IMR-90 (cell line): ENCODE data around the gene FAM120A. TPM values are rescaled to one million over a fixed set of nuclear protein-coding genes. Genes with fewer than 3 reads are reported as not detected.

Experiments used
- ATAC-seq: fragments of 200-7000 bp; cut with Tn5 transposase; 2 replicates; pipeline ENCODE4 v1.9.1; 2020; ENCODE audit warnings: low read depth, mild to moderate bottlenecking, moderate library complexity
- BruUV-seq: library from RNA; stranded (reverse); fragments of 400-500 nt; replicated peaks from 2 replicates; lab custom pipeline; 2021; lab: Mats Ljungman, UMichigan
- CTCF ChIA-PET: fragments of 300-600 bp; formaldehyde crosslinking; extraction: SDS; loops from one replicate; lab custom pipeline; 2021; ENCODE audit warnings: antibody characterized with exemption; lab: Yijun Ruan, JAX
- POLR2A ChIA-PET: fragments of 300-600 bp; sonication (Branson Sonifier 250); formaldehyde crosslinking; loops from one replicate; lab custom pipeline; 2022; ENCODE audit warnings: antibody characterized with exemption; ENCODE audit not compliant: unreplicated experiment; lab: Charles Lee
- DNase-seq: peaks from one replicate; pipeline ENCODE4 v3.0.0; 2013
- H2AFZ ChIP-seq: replicated peaks from 2 replicates; pipeline ENCODE3; 2013; ENCODE audit warnings: low read length, mild to moderate bottlenecking; ENCODE audit not compliant: poor library complexity
- H2AK5ac ChIP-seq: 2 replicates; pipeline ENCODE4 v1.6.1; 2013; ENCODE audit warnings: low read depth, low read length, inconsistent platforms
- H2AK9ac ChIP-seq: replicated peaks from 2 replicates; pipeline ENCODE3; 2013; ENCODE audit warnings: mild to moderate bottlenecking, low read depth, low read length, moderate library complexity; ENCODE audit not compliant: poor library complexity
- H2BK120ac ChIP-seq: 2 replicates; pipeline ENCODE4 v1.6.1; 2013; ENCODE audit warnings: low read depth, low read length, inconsistent platforms
- H2BK15ac ChIP-seq: 3 replicates; pipeline ENCODE4 v1.6.1; 2013; ENCODE audit warnings: low read depth, low read length, inconsistent platforms
- H2BK20ac ChIP-seq: 2 replicates; pipeline ENCODE4 v1.6.1; 2013; ENCODE audit warnings: low read depth, mild to moderate bottlenecking, inconsistent platforms, low read length, moderate library complexity
- H2BK5ac ChIP-seq: 2 replicates; pipeline ENCODE4 v1.6.1; 2013; ENCODE audit warnings: mild to moderate bottlenecking, low read depth, low read length, inconsistent platforms; ENCODE audit not compliant: poor library complexity, severe bottlenecking
- H3K14ac ChIP-seq: replicated peaks from 2 replicates; pipeline ENCODE4 v1.6.1; 2013; ENCODE audit warnings: low read depth, low read length, inconsistent platforms
- H3K18ac ChIP-seq: 2 replicates; pipeline ENCODE4 v1.6.1; 2013; ENCODE audit warnings: low read depth, low read length, control low read depth
- H3K23ac ChIP-seq: 2 replicates; pipeline ENCODE4 v1.6.1; 2013; ENCODE audit warnings: low read depth, low read length, inconsistent platforms
- H3K27ac ChIP-seq: 2 replicates; pipeline ENCODE4 v1.5.1; 2013; ENCODE audit warnings: mild to moderate bottlenecking, control low read depth, low read length; ENCODE audit not compliant: insufficient read depth
- H3K27me3 ChIP-seq: 2 replicates; pipeline ENCODE4 v1.6.1; 2013; ENCODE audit warnings: low read length; ENCODE audit not compliant: control insufficient read depth, insufficient read depth
- H3K36me3 ChIP-seq: 2 replicates; pipeline ENCODE4 v1.6.1; 2013; ENCODE audit warnings: low read length, mixed read lengths; ENCODE audit not compliant: control insufficient read depth, insufficient read depth
- H3K4ac ChIP-seq: 2 replicates; pipeline ENCODE4 v1.6.1; 2013; ENCODE audit warnings: low read depth, low read length, inconsistent platforms
- H3K4me1 ChIP-seq: 2 replicates; pipeline ENCODE4 v1.6.1; 2013; ENCODE audit warnings: low read length, mixed read lengths; ENCODE audit not compliant: control insufficient read depth, insufficient read depth
- H3K4me2 ChIP-seq: 2 replicates; pipeline ENCODE4 v1.6.1; 2013; ENCODE audit warnings: low read depth, mild to moderate bottlenecking, control low read depth, low read length, moderate library complexity
- H3K4me3 ChIP-seq: 2 replicates; pipeline ENCODE4 v1.5.1; 2013; ENCODE audit warnings: low read depth, mild to moderate bottlenecking, control low read depth, low read length, moderate library complexity; ENCODE audit not compliant: insufficient read depth
- H3K56ac ChIP-seq: 2 replicates; pipeline ENCODE4 v1.6.1; 2013; ENCODE audit warnings: low read length, inconsistent platforms; ENCODE audit not compliant: insufficient read depth; ENCODE audit errors: extremely low read depth
- H3K79me1 ChIP-seq, 2 experiments: 2 replicates each; pipeline ENCODE4 v1.6.1; 2013; ENCODE audit warnings: low read length in 2 of 2, inconsistent platforms in 1 of 2, low read depth in 1 of 2
- H3K9ac ChIP-seq: 2 replicates; pipeline ENCODE4 v1.6.1; 2013; ENCODE audit warnings: low read depth, low read length, control low read depth
- H3K9me1 ChIP-seq: 2 replicates; pipeline ENCODE4 v1.6.1; 2013; ENCODE audit warnings: low read length, inconsistent platforms; ENCODE audit not compliant: insufficient read depth
- H3K9me3 ChIP-seq: 2 replicates; pipeline ENCODE4 v1.6.1; 2013; ENCODE audit warnings: low read length; ENCODE audit not compliant: control insufficient read depth, insufficient read depth
- H4K20me1 ChIP-seq: 2 replicates; pipeline ENCODE4 v1.6.1; 2013; ENCODE audit warnings: low read length, inconsistent platforms; ENCODE audit not compliant: insufficient read depth
- H4K5ac ChIP-seq: 2 replicates; pipeline ENCODE4 v1.6.1; 2013; ENCODE audit warnings: mild to moderate bottlenecking, low read depth, low read length, control low read depth
- H4K8ac ChIP-seq, 2 experiments: 2 replicates each; pipeline ENCODE4 v1.6.1; 2013; ENCODE audit warnings: low read depth in 2 of 2, low read length in 2 of 2, control low read depth in 1 of 2, inconsistent platforms in 1 of 2
- H4K91ac ChIP-seq: 2 replicates; pipeline ENCODE4 v1.6.1; 2013; ENCODE audit warnings: low read depth, low read length, inconsistent platforms; ENCODE audit not compliant: insufficient read depth
- BHLHE40 ChIP-seq: fragments of 150-350 bp; IDR thresholded peaks from 2 replicates; pipeline ENCODE4 v1.6.1; 2016; ENCODE audit warnings: mild to moderate bottlenecking, low read depth, low read length
- CEBPB ChIP-seq: IDR thresholded peaks from 2 replicates; pipeline ENCODE4 v1.6.1; 2012; ENCODE audit warnings: low read depth, low read length, improper control_type of control experiment
- CHD1 ChIP-seq: IDR thresholded peaks from 2 replicates; pipeline ENCODE4 v1.6.1; 2012; ENCODE audit warnings: low read depth, low read length, improper control_type of control experiment
- FOS ChIP-seq: fragments of 150-350 bp; IDR thresholded peaks from 2 replicates; pipeline ENCODE4 v1.6.1; 2016; ENCODE audit warnings: low read depth, low read length
- MAFK ChIP-seq: IDR thresholded peaks from 2 replicates; pipeline ENCODE4 v1.6.1; 2012; ENCODE audit warnings: low read depth, low read length, improper control_type of control experiment
- MAZ ChIP-seq: IDR thresholded peaks from 2 replicates; pipeline ENCODE4 v1.6.1; 2012; ENCODE audit warnings: low read depth, mild to moderate bottlenecking, low read length, improper control_type of control experiment, moderate library complexity, borderline replicate concordance
- MXI1 ChIP-seq: IDR thresholded peaks from 2 replicates; pipeline ENCODE4 v1.6.1; 2012; ENCODE audit warnings: low read depth, mild to moderate bottlenecking, low read length, moderate library complexity, borderline replicate concordance
- NFE2L2 ChIP-seq: fragments of 150-350 bp; IDR thresholded peaks from 2 replicates; pipeline ENCODE4 v1.6.1; 2016; ENCODE audit warnings: low read depth, mild to moderate bottlenecking, low read length
- POLR2A ChIP-seq: IDR thresholded peaks from 2 replicates; pipeline ENCODE4 v1.6.1; 2012; ENCODE audit warnings: mild to moderate bottlenecking, low read depth, low read length
- RAD21 ChIP-seq: IDR thresholded peaks from 2 replicates; pipeline ENCODE4 v1.6.1; 2012; ENCODE audit warnings: low read length, improper control_type of control experiment
- RCOR1 ChIP-seq: IDR thresholded peaks from 2 replicates; pipeline ENCODE4 v1.6.1; 2012; ENCODE audit warnings: mild to moderate bottlenecking, low read length, improper control_type of control experiment; ENCODE audit not compliant: insufficient replicate concordance
- RFX5 ChIP-seq: IDR thresholded peaks from 2 replicates; pipeline ENCODE4 v1.8.0; 2012; ENCODE audit warnings: low read depth, mild to moderate bottlenecking, low read length, moderate library complexity
- SMC3 ChIP-seq: fragments of 150-350 bp; IDR thresholded peaks from 2 replicates; pipeline ENCODE4 v1.6.1; 2016; ENCODE audit warnings: low read depth, mild to moderate bottlenecking, antibody characterized with exemption, low read length, moderate library complexity
- WGBS, 2 experiments: methylation state at CpG; one replicate each; pipeline versions ENCODE4 v1.1.5 to v1.1.7; 2013; ENCODE audit warnings: missing lambda C conversion rate in 2 of 2; ENCODE audit not compliant: insufficient read length in 1 of 2; ENCODE audit errors: extremely low coverage in 2 of 2; 5-methylcytosine and 5-hydroxymethylcytosine counted together
- dilution Hi-C: fragments of 300-500 bp; cut with HindIII; formaldehyde crosslinking; loops from one replicate; pipeline ENCODE4 v1.14.3; 2018; ENCODE audit warnings: low sequenced_read_pairs; ENCODE audit not compliant: unreplicated experiment
- in situ Hi-C: fragments of 300-500 bp; cut with MboI; formaldehyde crosslinking; loops from 3 replicates; pipeline ENCODE4 v1.14.3; 2019; ENCODE audit warnings: low sequenced_read_pairs, inconsistent platforms, mixed read lengths
- intact Hi-C: fragments of 100-400 bp; cut with micrococcal nuclease; formaldehyde crosslinking; loops from 2 replicates; pipeline ENCODE4 v1.10.0; 2022
- polyA plus RNA-seq, 3 experiments: library from polyadenylated mRNA; depleted of rRNA; stranded (reverse); fragments of >200 nt; gene quantifications; 2 replicates each; pipeline ENCODE4 v1.2.3, GENCODE V29; 2012; ENCODE audit warnings: low replicate concordance in 1 of 3
- total RNA-seq: library from RNA; depleted of rRNA; stranded (reverse); fragments of >200 nt; gene quantifications from 2 replicates; pipeline ENCODE4 v1.2.3, GENCODE V29; 2012
- TF ChIP-seq, protein P1 (sequence below): fragments of 150-350 bp; IDR thresholded peaks from 2 replicates; pipeline ENCODE4 v1.6.1; 2017; ENCODE audit warnings: mild to moderate bottlenecking, antibody characterized with exemption, low read length, low read depth
- TF ChIP-seq, protein P2 (sequence below): conservative IDR thresholded peaks from 2 replicates; pipeline ENCODE4 v1.5.1; 2012; ENCODE audit warnings: mild to moderate bottlenecking, low read depth, low read length, improper control_type of control experiment
- TF ChIP-seq, protein P3 (sequence below): fragments of 150-350 bp; IDR thresholded peaks from 2 replicates; pipeline ENCODE4 v1.6.1; 2016; ENCODE audit warnings: low read depth, mild to moderate bottlenecking, low read length, moderate library complexity, borderline replicate concordance

The FAM120A gene
- total and polyA plus RNA-seq, 2 of the 4 experiments (the other 2 are of a cell fraction): 61.6 to 75.1 TPM

DNA sequence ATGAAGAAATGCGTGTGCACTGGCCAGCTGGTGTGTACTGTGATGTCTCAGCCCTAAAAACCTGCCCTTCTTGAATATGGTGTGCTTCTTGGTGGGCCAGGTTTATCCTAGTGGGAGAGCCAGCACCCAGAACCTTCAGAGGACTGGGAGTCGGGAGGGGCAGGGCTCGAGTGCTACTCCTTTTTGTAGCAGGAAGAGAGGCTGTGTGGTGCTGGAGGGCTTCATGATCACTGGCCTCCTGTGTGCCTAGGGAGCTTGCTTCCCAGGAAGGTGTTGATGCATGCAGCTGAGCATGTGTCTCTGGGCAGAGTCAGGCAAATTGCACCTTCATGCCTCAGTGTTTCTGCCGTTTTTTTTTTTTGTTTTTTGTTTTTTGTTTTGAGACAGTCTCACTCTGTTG is 144.9 kb downstream of the FAM120A start:
- ATAC-seq (no peak), DNase-seq (no peak)
- H2BK20ac ChIP-seq: no peak overlapping the region
- no peaks in the 10 kb centered on the region for H3K27me3 ChIP-seq
- TF ChIP-seq RFX5: no peak
- TF ChIP-seq, protein P1, sequence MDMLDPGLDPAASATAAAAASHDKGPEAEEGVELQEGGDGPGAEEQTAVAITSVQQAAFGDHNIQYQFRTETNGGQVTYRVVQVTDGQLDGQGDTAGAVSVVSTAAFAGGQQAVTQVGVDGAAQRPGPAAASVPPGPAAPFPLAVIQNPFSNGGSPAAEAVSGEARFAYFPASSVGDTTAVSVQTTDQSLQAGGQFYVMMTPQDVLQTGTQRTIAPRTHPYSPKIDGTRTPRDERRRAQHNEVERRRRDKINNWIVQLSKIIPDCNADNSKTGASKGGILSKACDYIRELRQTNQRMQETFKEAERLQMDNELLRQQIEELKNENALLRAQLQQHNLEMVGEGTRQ: no peak
- TF ChIP-seq MAFK: no peak
- no peak for TF ChIP-seq SMC3
- TF ChIP-seq CHD1: no peak
- no peak for TF ChIP-seq POLR2A
- TF ChIP-seq RCOR1: no peak
- TF ChIP-seq BHLHE40: no peak
- TF ChIP-seq, protein P2, sequence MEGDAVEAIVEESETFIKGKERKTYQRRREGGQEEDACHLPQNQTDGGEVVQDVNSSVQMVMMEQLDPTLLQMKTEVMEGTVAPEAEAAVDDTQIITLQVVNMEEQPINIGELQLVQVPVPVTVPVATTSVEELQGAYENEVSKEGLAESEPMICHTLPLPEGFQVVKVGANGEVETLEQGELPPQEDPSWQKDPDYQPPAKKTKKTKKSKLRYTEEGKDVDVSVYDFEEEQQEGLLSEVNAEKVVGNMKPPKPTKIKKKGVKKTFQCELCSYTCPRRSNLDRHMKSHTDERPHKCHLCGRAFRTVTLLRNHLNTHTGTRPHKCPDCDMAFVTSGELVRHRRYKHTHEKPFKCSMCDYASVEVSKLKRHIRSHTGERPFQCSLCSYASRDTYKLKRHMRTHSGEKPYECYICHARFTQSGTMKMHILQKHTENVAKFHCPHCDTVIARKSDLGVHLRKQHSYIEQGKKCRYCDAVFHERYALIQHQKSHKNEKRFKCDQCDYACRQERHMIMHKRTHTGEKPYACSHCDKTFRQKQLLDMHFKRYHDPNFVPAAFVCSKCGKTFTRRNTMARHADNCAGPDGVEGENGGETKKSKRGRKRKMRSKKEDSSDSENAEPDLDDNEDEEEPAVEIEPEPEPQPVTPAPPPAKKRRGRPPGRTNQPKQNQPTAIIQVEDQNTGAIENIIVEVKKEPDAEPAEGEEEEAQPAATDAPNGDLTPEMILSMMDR: no peak
- no peak for TF ChIP-seq RAD21
- TF ChIP-seq, protein P3, sequence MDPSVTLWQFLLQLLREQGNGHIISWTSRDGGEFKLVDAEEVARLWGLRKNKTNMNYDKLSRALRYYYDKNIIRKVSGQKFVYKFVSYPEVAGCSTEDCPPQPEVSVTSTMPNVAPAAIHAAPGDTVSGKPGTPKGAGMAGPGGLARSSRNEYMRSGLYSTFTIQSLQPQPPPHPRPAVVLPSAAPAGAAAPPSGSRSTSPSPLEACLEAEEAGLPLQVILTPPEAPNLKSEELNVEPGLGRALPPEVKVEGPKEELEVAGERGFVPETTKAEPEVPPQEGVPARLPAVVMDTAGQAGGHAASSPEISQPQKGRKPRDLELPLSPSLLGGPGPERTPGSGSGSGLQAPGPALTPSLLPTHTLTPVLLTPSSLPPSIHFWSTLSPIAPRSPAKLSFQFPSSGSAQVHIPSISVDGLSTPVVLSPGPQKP: no peak
- TF ChIP-seq NFE2L2: no peak
- no peak for TF ChIP-seq CEBPB
- no peak for TF ChIP-seq MXI1
- TF ChIP-seq FOS: no peak
- no peak for TF ChIP-seq MAZ
- H3K79me1 ChIP-seq: peaks cover 44 to 89% of the 10 kb centered on the region in 2 experiments
- no peak overlapping the region for H3K27ac ChIP-seq
- H4K5ac ChIP-seq: no peak overlapping the region
- 75% methylated on average over 2 of the region's 4 CpGs; no CpG with 5 or more reads in 1 of the 2 experiments for WGBS, 2 experiments
- no peak overlapping the region for H3K23ac ChIP-seq
- H2BK15ac ChIP-seq: no peak overlapping the region
- H2AFZ ChIP-seq: no peak overlapping the region
- H3K14ac ChIP-seq: no peak overlapping the region
- H3K4ac ChIP-seq: no peak overlapping the region
- no peak overlapping the region for H3K9ac ChIP-seq
- no peaks in the 10 kb centered on the region for H3K9me3 ChIP-seq
- H3K4me3 ChIP-seq: no peak overlapping the region
- no peak overlapping the region for H3K56ac ChIP-seq
- H2AK9ac ChIP-seq: no peak overlapping the region
- H3K4me2 ChIP-seq: no peak overlapping the region
- no peaks in the 10 kb centered on the region for H3K4me1 ChIP-seq
- ChIA-PET CTCF (interaction anchor here (0.6 kb wide), 1 partner anchor 363 kb away, joined by 3 read pairs; no protein-coding TSS in a partner anchor), POLR2A (no interaction called here)
- intact Hi-C loops (no loop called here), in situ Hi-C loops (no loop called here), dilution Hi-C loops (no loop called here)
- H3K36me3 ChIP-seq: no peaks in the 10 kb centered on the region
- BruUV-seq: no TSS peak
- peaks cover 70% of the 10 kb centered on the region for H4K20me1 ChIP-seq
- peaks cover 32% of the 10 kb centered on the region for H3K9me1 ChIP-seq
- H4K91ac ChIP-seq: no peak overlapping the region
- no peak overlapping the region for H4K8ac ChIP-seq
- H2BK120ac ChIP-seq: no peak overlapping the region
- H2AK5ac ChIP-seq: no peak overlapping the region
- H2BK5ac ChIP-seq: no peak overlapping the region
- H3K18ac ChIP-seq: no peak overlapping the region
